NCI-H146 treated with DMSO at 0.1 percent for 48 hours (cell line): ENCODE results near the gene GNPTG.
"Not testable (repeated sequence)": the region's sequence is repeated elsewhere in the genome, so short reads cannot be mapped to it uniquely, and the experiment has no call there.

Experiments used
- DNase-seq: peaks from one replicate; lab custom pipeline; 2025; ENCODE audit not compliant: unreplicated experiment; lab: John Stamatoyannopoulos, UW

The GNPTG gene

DNA sequence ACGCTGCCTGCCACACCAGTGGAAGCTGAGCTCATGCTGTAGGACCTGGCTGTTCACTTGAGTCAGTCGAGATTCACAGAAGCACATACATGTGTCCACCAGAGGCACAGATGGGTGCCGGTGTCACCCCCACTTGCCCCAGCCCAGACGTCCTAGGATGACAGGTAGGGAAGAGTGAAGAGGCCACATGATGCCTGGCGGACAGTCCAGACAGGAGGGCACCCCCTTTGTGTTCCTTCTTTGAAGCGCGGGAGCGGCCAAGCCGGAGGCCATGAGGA, 33.5 kb upstream of the GNPTG start:
- no peak for DNase-seq

DNA sequence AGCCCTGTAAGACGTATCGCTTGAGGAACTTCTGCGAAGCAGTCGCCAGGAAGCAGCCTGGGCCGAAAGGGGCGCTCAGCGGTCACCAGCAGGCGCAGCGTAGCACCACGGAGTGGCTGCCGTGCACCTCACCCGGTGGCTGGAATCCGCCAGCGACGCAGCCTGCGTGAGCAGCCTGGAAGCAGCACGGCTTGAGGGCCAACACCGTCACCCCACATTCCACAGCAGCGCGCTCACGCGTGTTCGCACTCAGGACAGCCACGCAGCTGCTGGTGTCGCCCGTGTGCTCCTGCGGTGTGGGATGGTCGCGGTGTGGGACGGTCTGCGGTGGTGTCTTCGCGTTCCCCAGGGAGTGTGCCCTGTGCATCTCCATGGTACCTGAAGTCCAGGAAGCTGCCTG, 32.7 kb upstream of the GNPTG start:
- no peak for DNase-seq

DNA sequence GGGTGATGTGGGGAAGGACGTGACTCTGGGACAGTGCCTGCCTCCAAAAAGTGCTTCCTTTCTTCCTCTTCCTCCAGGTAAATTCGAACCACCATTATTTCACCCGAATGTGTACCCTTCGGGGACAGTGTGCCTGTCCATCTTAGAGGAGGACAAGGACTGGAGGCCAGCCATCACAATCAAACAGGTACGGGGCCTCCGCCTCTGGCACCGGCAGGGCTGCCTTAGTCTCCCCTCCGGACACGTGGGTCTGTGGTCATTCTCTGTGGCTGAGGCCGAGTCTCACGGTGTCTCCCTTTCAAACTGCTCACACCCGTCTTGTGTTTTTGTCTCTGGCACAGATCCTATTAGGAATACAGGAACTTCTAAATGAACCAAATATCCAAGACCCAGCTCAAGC, 31.6 kb upstream of the GNPTG start:
- DNase-seq: no peak

DNA sequence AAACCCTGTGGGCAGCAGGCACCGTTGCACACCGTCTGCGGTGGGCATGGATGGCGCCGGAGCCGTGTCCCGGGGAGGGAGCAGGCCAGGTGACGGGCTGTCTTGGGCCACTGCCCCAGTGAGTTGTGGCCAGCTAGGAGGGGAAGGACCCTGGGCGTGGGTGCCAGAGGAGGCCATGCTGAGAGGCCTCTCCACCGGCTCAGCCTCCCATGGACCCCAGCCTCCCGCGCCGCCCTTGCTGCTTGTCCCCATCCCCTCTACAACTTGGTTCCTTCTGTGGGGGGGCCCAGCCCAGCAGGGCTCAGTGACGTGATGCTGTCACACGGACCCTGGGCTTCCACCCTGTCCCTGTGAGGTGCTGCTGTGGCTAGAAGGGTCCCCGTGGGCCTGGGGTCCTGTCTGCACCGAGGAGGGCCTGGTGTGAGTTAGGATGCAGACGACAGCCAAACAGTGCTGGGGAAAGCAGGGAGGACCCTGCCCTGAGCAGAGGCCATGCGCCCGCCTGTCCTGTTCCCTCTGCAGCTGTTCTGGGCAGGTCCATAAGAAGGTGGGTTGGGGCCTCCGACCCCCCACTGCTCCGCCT, 31.0 kb upstream of the GNPTG start:
- DNase-seq: no peak

GRCh38 chr16:1322407-1322806, 29.3 kb upstream of the GNPTG start:
- DNase-seq: no peak

DNA sequence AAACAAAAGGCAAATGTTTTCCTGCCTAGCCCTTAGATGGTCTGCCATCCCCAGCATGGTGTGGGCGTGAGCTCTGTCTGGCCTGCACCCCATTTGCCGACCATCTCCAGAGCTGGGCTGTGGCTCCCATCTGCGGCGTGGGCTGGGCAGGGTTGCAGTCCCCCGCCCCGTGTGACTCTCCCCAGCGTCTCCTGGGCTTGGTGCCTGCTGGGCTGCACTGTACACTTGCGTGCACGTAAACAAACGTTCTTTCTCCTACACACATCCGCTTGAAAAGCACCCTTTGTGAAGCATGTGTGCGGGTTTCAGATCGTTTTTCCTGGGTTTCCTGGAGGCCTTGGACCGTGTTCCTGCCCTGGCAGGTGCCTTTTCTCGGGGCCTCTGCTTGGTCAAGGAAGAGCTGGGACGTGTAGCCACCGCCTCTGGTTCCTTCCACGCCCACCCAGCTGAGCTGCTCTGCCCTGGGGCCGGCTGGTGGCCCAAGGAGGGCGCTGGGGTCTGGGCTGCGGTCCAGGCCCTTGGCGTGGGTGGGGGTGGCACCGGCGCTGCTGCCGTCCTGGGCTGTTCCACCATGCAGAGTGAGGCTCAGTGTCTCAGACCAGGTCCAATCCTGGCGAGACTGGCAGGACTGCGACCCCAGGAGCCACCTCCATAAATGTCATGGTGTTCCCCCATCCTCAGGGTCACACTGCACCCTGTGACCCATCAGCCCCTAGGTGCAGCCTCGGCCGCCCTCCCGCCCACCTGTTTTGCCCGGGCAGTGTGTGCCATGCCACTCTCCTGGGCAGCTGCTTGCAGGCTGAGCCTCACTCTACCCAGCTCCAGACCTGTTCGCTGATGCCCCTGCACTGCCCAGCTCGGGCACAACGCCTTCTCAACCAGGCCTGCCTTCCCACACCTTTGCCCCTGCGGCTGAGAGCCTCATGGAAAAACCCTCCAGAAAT, 28.2 kb upstream of the GNPTG start:
- DNase-seq: no peak

DNA sequence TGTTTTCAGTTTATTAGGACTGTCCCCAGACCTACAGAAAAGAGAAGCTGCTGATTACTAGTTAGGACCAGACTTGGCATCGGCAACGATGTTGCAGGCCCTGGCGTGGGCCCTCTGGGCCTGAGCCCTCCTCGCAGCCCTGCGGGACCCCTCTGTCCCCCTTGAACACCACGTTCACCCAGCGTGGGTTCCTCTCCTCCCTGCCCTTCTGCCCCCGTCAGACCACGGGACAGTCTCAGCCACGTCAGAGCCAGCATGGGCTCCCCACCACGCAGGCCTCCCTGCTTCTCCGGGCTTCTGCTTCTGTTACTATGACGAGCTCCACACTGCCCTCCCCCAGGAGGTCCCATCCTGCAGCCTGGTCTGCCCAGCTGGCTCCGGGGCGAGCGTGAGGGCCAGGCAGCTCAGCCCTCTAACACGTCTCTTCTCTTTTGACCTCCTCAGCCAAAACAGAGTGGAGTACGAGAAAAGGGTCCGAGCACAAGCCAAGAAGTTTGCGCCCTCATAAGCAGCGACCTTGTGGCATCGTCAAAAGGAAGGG, 27.4 kb upstream of the GNPTG start:
- DNase-seq: no peak

DNA sequence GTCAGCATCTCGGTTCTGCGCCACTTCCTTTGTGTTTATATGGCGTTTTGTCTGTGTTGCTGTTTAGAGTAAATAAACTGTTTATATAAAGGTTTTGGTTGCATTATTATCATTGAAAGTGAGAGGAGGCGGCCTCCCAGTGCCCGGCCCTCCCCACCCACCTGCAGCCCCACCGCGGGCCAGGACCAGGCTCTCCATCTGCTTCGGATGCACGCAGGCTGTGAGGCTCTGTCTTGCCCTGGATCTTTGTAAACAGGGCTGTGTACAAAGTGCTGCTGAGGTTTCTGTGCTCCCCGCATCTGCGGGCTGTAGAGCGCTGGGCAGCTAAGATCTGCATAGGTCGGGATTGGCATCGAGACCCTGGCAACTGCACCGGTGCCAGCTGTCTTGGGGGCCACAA, 26.5 kb upstream of the GNPTG start:
- no peak for DNase-seq

GRCh38 chr16:1325673-1326371, 25.9 kb upstream of the GNPTG start:
- no peak for DNase-seq

- no peak for DNase-seq
Observed at GRCh38 chr16:1326391-1326790, 25.3 kb upstream of the GNPTG start.

- DNase-seq: no peak
Observed at GRCh38 chr16:1326946-1327618, 24.6 kb upstream of the GNPTG start.

DNA sequence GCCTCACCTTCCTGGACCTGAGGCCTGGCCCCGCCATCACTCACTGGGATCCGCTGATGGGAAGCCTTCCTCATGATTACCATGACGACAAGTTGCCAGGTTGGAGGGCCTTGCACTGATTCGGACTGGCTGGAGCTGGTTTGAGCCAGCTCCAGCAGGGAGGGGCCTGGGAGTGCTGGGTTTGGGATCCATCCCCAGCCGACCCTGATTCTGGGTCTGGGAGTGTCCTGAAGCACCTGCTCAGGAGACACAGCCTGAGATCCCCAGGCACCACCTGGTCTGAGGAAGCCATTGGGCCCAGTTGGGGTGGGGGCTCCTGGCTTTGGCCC, 24.1 kb upstream of the GNPTG start:
- no peak for DNase-seq

GRCh38 chr16:1328136-1328535, 23.6 kb upstream of the GNPTG start:
- not testable (repeated sequence) for DNase-seq

DNA sequence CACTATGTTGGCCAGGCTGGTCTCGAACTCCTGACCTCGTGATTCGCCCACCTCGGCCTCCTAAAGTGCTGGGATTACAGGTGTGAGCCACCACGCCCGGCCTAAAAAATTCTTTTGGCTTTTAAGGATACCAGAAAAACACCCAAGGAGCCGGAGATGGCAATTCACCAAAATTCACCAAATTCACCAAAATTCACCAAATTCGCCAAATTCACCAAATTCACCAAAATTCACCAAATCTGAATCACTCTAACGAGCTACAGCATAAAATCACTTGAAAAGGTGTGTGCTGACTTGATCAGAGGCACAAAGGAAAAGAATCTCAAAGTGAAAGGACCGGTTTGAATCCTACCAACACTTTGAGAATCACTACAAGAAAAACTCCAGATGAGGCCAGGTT, 22.8 kb upstream of the GNPTG start:
- DNase-seq: not testable (repeated sequence)

GRCh38 chr16:1330260-1330914, 21.3 kb upstream of the GNPTG start:
- DNase-seq: no peak

DNA sequence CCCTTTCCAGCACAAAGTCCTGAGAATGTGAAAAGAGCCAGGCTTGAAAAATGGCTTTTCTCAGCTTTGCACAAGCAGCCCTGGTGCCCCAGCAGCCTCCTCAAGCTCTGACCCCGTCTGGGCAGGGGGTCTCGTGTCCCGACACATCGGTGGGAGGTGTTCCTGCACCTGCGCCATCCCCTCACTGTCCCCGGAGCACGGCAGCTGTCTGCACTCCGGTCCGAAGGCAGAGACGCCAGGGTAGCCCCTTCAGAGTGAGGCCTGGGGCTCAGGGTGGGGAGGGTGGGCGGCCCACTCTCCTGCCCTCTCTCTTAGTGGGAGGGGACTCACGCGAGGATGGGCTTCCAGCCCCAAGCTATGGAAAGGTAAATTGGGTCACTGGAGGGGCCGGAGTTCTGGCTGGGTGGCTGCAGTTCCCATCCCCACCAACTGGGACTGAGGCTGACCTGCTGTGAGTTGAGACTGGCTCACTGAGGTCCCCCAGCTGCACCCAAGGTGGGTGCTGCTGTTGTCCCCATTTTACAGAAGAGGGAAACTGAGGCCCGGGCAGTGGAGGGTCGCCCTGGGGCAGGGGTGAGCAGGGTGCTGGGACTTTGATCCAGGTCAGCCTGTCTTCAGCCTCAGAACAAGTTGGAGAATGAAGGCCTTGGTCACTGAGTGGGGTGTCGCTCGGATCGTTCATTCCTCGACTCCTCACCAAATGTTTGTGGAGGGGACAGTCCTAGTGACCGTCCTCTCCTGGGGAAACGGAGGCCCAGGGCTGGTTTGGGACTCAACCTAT, 20.6 kb upstream of the GNPTG start:
- DNase-seq: no peak

DNA sequence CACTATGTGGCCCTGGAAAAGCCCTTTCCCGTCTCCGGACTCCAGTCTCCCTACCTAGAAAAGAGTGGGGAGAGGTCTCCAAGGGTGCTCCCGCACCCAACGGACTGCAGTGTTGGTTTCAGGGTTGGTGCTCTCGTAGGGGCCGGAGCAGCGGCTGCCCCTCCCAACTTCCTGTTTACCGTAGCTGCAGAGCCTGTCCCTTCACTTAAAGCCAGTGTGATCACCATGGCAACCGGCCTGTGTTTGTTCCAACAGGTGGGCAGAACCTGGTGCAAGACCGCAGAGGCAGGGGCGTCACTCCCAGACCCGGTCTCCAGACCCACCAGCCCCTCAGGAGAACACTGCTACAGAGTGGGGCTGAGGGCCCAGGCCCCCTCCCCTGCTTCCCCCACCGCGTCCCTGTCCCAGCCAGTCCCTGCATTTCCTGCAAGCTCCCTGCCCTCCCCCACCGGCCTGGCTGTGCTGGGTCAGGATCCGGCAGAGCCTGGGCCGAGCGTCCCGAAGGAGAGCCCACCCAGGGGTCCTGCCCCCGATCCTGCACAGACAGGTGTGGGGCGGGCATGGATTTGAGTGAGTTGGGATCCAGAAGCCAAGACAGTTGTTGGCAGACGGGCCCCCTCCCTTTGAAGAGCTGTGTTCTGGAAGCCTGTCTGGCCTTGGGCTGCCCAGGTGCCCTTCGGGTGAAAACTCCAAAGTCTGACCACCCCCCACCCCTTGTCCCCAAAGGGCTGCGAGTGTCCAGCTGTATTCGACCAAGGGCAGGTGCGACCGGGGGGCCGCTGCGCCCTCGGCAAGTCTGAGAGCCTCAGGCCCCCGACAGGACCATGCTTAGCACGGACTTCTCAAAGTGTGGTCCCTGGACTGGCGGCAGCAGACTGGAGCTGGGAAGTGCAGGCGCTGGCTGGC, 19.8 kb upstream of the GNPTG start:
- peak; percentile 82 for DNase-seq

- DNase-seq: no peak
Observed at GRCh38 chr16:1332618-1333148, 19.0 kb upstream of the GNPTG start.
